Fibroblast of lung (primary cell): ENCODE results near the gene PCSK4. TPM values are rescaled to one million over a fixed set of nuclear protein-coding genes. Genes with fewer than 3 reads are reported as not detected.

Experiments
- DNase-seq, 2 donors: peaks; one replicate each; pipeline versions ENCODE4 v3.0.0 to v3.0.0-alpha.2; 2010; ENCODE audit warnings: low read depth in 2 of 2
- H2AFZ ChIP-seq: 2 replicates; pipeline ENCODE4 v1.5.1; 2012; ENCODE audit warnings: low read length, control low read depth, inconsistent platforms
- H3K27ac ChIP-seq: 2 replicates; pipeline ENCODE4 v1.5.1; 2011; ENCODE audit warnings: low read length, control low read depth; ENCODE audit not compliant: insufficient read depth
- H3K27me3 ChIP-seq: 2 replicates; pipeline ENCODE4 v1.5.1; 2011; ENCODE audit warnings: mild to moderate bottlenecking, low read length; ENCODE audit not compliant: control insufficient read depth, insufficient read depth
- H3K36me3 ChIP-seq: 2 replicates; pipeline ENCODE4 v1.5.1; 2011; ENCODE audit warnings: low read length; ENCODE audit not compliant: control insufficient read depth, insufficient read depth
- H3K4me1 ChIP-seq: 2 replicates; pipeline ENCODE4 v1.5.1; 2011; ENCODE audit warnings: low read length; ENCODE audit not compliant: control insufficient read depth, insufficient read depth; ENCODE audit errors: extremely low read depth
- H3K4me2 ChIP-seq: 2 replicates; pipeline ENCODE4 v1.5.1; 2011; ENCODE audit warnings: low read length, control low read depth; ENCODE audit not compliant: insufficient read depth; ENCODE audit errors: extremely low read depth
- H3K4me3 ChIP-seq, 4 experiments: fragments of 200-600 bp in 1 of 4; sonication (generic) in 1 of 4; replicated peaks in 1 of 4; 2 replicates each; pipeline ENCODE4 v1.5.1; 2011 to 2016; ENCODE audit warnings: low read length in 4 of 4, low read depth in 3 of 4, mild to moderate bottlenecking in 3 of 4, control low read depth in 2 of 4, inconsistent platforms in 1 of 4, mixed read lengths in 1 of 4; ENCODE audit not compliant: insufficient read depth in 1 of 4; ENCODE audit errors: control extremely low read depth in 1 of 4
- H3K79me2 ChIP-seq: 2 replicates; pipeline ENCODE4 v1.5.1; 2012; ENCODE audit warnings: mild to moderate bottlenecking, low read length, inconsistent platforms; ENCODE audit not compliant: control insufficient read depth, insufficient read depth
- H3K9ac ChIP-seq: 2 replicates; pipeline ENCODE4 v1.5.1; 2011; ENCODE audit warnings: mild to moderate bottlenecking, low read length, control low read depth; ENCODE audit not compliant: insufficient read depth
- H3K9me3 ChIP-seq: 2 replicates; pipeline ENCODE4 v1.5.1; 2012; ENCODE audit warnings: low read depth, low read length; ENCODE audit not compliant: control insufficient read depth, insufficient read depth
- H4K20me1 ChIP-seq: 2 replicates; pipeline ENCODE4 v1.5.1; 2011; ENCODE audit warnings: low read length; ENCODE audit not compliant: control insufficient read depth, insufficient read depth; ENCODE audit errors: extremely low read depth
- EZH2 ChIP-seq: IDR thresholded peaks from 2 replicates; pipeline ENCODE4 v1.5.1; 2012; ENCODE audit warnings: low read length, control low read depth, mild to moderate bottlenecking; ENCODE audit errors: missing control alignments
- polyA plus RNA-seq, 2 donors: library from polyadenylated mRNA; depleted of rRNA in 1 of 2; stranded (reverse) in 1 of 2; unstranded in 1 of 2; fragments of >200 nt; gene quantifications; 2 replicates each; pipeline ENCODE4 v1.2.1, GENCODE V29; 2011 to 2012; ENCODE audit warnings: missing spikeins in 1 of 2
- total RNA-seq: library from RNA; depleted of rRNA; stranded (reverse); fragments of >200 nt; gene quantifications from 2 replicates; pipeline ENCODE4 v1.2.1, GENCODE V29; 2014
- TF ChIP-seq, protein P1 (sequence below), 2 donors: IDR thresholded peaks in 1 of 2; conservative IDR thresholded peaks in 1 of 2; 1 replicate in 1 of 2; 2 replicates in 1 of 2; pipeline ENCODE4 v1.5.1; 2011 to 2012; ENCODE audit warnings: low read length in 2 of 2, control low read depth in 1 of 2, inconsistent platforms in 1 of 2, low read depth in 1 of 2, mild to moderate bottlenecking in 1 of 2

The PCSK4 gene
- total and polyA plus RNA-seq, 2 donors (not counting 1 experiment from before 2014, with no cell fraction given): 0.28 to 3.5 TPM

DNA sequence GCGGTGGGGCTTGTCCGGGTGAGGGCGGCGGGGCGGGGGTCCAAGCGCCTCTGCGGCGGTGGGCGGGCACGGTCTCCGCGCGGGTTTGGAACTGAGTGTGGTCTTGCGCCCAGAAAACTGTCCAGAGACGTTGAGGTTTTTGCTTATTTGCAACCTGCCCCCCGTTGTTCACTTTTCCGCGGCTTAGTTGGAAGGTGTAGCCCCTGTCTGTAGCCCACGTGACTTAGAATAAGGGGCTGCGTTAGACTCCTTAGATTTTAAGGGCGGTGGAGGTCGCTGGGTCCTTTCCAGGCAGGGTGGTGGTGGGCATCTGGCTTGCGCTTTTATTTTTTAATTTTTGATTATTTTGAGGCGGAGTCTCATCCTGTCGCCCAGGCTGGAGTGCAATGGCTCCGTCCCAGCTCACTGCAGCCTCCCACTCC is 51.2 kb downstream of the PCSK4 start:
- Histone ChIP-seq H3K4me3 (peak overlapping the region; percentile 72 to 96 (median 90)), H3K4me1 (peaks cover 2% of the 10 kb centered on the region), H4K20me1 (no peaks in the 10 kb centered on the region), H3K4me2 (peak overlapping the region; percentile 88), H3K36me3 (peaks cover 40% of the 10 kb centered on the region), H3K27ac (peak overlapping the region; percentile 96), H3K9me3 (no peaks in the 10 kb centered on the region), H3K9ac (peak overlapping the region; percentile 93), H3K79me2 (peaks cover 33% of the 10 kb centered on the region), H2AFZ (no peak overlapping the region), H3K27me3 (no peaks in the 10 kb centered on the region)
- no peak for TF ChIP-seq EZH2
- TF ChIP-seq, protein P1, sequence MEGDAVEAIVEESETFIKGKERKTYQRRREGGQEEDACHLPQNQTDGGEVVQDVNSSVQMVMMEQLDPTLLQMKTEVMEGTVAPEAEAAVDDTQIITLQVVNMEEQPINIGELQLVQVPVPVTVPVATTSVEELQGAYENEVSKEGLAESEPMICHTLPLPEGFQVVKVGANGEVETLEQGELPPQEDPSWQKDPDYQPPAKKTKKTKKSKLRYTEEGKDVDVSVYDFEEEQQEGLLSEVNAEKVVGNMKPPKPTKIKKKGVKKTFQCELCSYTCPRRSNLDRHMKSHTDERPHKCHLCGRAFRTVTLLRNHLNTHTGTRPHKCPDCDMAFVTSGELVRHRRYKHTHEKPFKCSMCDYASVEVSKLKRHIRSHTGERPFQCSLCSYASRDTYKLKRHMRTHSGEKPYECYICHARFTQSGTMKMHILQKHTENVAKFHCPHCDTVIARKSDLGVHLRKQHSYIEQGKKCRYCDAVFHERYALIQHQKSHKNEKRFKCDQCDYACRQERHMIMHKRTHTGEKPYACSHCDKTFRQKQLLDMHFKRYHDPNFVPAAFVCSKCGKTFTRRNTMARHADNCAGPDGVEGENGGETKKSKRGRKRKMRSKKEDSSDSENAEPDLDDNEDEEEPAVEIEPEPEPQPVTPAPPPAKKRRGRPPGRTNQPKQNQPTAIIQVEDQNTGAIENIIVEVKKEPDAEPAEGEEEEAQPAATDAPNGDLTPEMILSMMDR (conservative IDR thresholded peaks at IDR 0.05 in 1 of 2, IDR thresholded peaks at IDR 0.05 in 1 of 2; ENCODE audit: low read depth in 1 of 2, low read length in 2 of 2): no peak
- no peak for DNase-seq

DNA sequence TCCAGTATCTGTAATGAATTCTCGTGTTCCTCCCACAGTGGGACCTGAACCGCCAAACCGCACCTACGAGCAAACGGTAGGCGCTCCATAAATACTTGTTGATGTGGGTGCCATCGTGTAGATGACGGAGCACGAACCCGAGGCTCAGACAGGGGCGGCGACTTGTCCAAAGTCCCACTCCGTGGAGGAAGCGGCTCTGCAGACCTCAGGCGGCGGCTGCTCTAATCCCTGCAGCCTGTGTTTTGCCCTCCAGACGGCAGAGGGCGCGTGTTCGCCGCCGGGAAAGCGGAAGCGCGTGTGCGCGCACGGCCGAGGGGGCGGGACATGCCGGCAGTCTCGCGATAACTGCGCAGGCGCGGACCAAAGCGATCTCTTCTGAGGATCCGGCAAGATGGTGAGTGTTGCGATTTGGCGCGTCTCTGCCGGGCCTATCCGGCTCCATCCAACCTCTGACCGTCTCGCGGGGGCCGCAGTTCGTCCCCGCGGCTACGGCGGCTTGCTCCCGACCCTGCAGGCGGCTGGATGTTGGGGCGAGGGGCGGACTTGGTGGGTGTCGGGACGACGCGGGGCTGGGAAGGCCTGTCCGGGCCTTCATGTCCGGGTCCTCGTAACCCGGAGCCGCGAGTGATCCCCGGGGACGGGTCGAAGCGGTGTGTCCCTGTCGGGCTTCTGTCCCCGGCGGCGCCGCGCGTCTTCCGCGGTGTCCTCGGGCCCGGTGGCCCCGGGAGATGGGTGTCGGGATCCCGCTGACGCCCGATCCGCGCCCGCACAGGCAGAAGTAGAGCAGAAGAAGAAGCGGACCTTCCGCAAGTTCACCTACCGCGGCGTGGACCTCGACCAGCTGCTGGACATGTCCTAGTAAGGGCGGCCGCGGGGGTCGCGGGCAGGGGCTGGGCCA is 51.9 kb downstream of the PCSK4 start, which contains the start of gene RPS15:
TSS of gene RPS15 (plus strand) at position 362 of the 898 bp plus-strand sequence. CDS start at position 392, 30 bp downstream.
- Histone ChIP-seq H3K36me3 (peaks cover 45% of the 10 kb centered on the region), H2AFZ (peak within 1 kb of the TSS; percentile 53)

DNA sequence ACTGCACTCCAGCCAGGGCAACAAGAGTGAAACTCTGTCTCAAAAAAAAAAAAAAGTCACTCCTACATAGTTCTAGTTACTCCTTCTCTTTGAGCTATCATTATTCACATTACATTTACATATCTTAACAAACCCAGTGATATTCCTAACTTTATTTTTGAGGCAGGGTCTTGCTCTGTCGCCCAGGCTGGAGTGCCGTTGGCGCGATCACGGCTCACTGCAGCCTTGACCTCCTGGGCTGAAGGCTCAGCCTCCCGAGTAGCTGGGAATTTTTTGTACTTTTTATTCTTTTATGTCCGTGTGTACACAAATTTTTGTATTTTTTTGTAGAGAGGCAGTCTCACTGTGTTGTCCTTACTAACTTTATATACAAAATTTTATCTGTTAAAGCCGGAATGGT is 52.5 kb downstream of the PCSK4 start:
- Histone ChIP-seq H2AFZ (peak overlapping the region; percentile 53), H3K79me2 (peaks cover 34% of the 10 kb centered on the region), H3K4me2 (peak overlapping the region; percentile 68), H3K36me3 (peaks cover 48% of the 10 kb centered on the region), H3K4me3 (peak overlapping the region in 1 of 4 experiments; percentile 95), H4K20me1 (no peaks in the 10 kb centered on the region), H3K9me3 (no peaks in the 10 kb centered on the region), H3K27me3 (no peaks in the 10 kb centered on the region), H3K27ac (no peak overlapping the region), H3K4me1 (peaks cover 2% of the 10 kb centered on the region), H3K9ac (peak overlapping the region; percentile 7)
- no peak for DNase-seq
- TF ChIP-seq, protein P1 (conservative IDR thresholded peaks at IDR 0.05 in 1 of 2, IDR thresholded peaks at IDR 0.05 in 1 of 2; ENCODE audit: low read depth in 1 of 2, low read length in 2 of 2): no peak
- no peak for TF ChIP-seq EZH2

More for the DNA sequence above, 51.9 kb downstream of the PCSK4 start, which contains the start of gene RPS15:
- Histone ChIP-seq H3K27me3 (no peaks in the 10 kb centered on the region), H3K4me1 (peaks cover 2% of the 10 kb centered on the region), H3K4me2 (peak within 1 kb of the TSS; percentile 88), H3K79me2 (peaks cover 33% of the 10 kb centered on the region), H3K9me3 (no peaks in the 10 kb centered on the region), H3K27ac (peak within 1 kb of the TSS; percentile 96), H4K20me1 (no peaks in the 10 kb centered on the region), H3K4me3 (peak within 1 kb of the TSS; percentile 72 to 96 (median 90)), H3K9ac (peak within 1 kb of the TSS; percentile 93)
- peak; percentile 91 to 96 for DNase-seq
- no peak for TF ChIP-seq EZH2
- TF ChIP-seq, protein P1 (conservative IDR thresholded peaks at IDR 0.05 in 1 of 2, IDR thresholded peaks at IDR 0.05 in 1 of 2; ENCODE audit: low read depth in 1 of 2, low read length in 2 of 2): peak; percentile 73 to 83
